Astrocyte (in vitro differentiated cells and primary cell): Measurements from ENCODE around the gene PTPRT.

Source experiments
- EZH2 ChIP-seq: IDR thresholded peaks from 2 replicates; pipeline ENCODE4 v1.6.1; 2012; ENCODE audit warnings: mild to moderate bottlenecking, low read length, inconsistent platforms; ENCODE audit not compliant: insufficient read depth
- TF ChIP-seq, protein P1 (sequence below): IDR thresholded peaks from 2 replicates; pipeline ENCODE4 v1.5.1; 2011; ENCODE audit warnings: low read depth, mild to moderate bottlenecking, inconsistent platforms, low read length, moderate library complexity; ENCODE audit not compliant: insufficient read depth

DNA sequence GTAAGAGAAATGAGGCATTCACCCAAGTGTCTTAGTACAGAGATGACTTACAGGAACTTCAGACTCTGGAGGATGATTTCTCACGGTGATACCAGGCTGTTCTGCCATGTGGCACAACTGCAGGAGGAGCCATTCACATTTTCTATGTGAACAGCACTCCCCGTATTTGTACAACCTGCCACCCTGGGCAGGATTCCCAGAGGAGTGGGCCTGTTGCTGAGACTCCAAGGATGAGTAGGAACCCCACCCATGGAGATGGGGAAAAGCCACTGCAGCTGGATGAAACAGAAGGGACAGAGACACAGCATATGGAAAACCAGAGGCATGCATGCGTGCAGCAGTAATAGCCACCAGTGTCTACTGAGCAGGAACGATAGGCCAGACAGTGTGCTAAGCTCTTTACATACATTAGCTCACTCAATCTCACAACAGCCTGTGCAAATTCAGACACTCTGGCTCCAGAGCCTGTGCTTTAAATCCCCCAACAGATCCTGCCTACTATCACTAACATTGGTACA lies 48.0 kb upstream of the PTPRT start:
- TF ChIP-seq, protein P1, sequence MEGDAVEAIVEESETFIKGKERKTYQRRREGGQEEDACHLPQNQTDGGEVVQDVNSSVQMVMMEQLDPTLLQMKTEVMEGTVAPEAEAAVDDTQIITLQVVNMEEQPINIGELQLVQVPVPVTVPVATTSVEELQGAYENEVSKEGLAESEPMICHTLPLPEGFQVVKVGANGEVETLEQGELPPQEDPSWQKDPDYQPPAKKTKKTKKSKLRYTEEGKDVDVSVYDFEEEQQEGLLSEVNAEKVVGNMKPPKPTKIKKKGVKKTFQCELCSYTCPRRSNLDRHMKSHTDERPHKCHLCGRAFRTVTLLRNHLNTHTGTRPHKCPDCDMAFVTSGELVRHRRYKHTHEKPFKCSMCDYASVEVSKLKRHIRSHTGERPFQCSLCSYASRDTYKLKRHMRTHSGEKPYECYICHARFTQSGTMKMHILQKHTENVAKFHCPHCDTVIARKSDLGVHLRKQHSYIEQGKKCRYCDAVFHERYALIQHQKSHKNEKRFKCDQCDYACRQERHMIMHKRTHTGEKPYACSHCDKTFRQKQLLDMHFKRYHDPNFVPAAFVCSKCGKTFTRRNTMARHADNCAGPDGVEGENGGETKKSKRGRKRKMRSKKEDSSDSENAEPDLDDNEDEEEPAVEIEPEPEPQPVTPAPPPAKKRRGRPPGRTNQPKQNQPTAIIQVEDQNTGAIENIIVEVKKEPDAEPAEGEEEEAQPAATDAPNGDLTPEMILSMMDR = no peak
- no peak for TF ChIP-seq EZH2
